Left renal pelvis (tissue), 4 donors: ENCODE data around the gene ERI3. TPM values are rescaled to one million over a fixed set of nuclear protein-coding genes. Genes with fewer than 3 reads are reported as not detected.

Experiments used
- DNase-seq, 4 donors: peaks; one replicate each; pipeline ENCODE4 v3.0.0-alpha.2; 2013; ENCODE audit warnings: low read depth in 4 of 4, low spot score in 3 of 4
- polyA plus RNA-seq, 4 donors: library from polyadenylated mRNA; unstranded; fragments of 120-200 nt; gene quantifications; one replicate each; pipeline ENCODE4 v1.2.1, GENCODE V29; 2013; ENCODE audit not compliant: insufficient read length in 4 of 4

Gene ERI3
- polyA plus RNA-seq, 4 donors: 51.9 to 92.9 (median 79.7) TPM

DNA sequence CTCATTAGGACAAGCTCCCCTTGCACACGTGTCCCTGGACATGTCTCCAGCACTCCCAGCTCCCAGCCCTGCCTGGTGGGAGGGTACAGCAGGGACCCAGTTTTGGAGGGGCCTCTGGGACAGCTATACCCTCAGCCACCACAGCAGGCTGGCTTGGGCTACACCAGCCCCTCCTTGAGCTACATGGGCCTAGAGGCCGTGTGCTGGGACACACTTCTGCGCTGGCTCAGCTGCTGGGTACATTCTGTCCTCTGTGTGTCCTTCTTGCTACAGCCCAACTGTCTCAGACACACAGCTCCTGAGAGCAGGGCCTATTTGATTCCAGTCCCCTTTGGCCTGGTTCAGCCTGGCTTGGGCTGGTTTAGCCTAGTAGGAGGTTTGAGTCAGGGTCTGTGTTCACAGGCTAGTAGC, 115.1 kb downstream of the ERI3 start:
- DNase-seq: no peak

DNA sequence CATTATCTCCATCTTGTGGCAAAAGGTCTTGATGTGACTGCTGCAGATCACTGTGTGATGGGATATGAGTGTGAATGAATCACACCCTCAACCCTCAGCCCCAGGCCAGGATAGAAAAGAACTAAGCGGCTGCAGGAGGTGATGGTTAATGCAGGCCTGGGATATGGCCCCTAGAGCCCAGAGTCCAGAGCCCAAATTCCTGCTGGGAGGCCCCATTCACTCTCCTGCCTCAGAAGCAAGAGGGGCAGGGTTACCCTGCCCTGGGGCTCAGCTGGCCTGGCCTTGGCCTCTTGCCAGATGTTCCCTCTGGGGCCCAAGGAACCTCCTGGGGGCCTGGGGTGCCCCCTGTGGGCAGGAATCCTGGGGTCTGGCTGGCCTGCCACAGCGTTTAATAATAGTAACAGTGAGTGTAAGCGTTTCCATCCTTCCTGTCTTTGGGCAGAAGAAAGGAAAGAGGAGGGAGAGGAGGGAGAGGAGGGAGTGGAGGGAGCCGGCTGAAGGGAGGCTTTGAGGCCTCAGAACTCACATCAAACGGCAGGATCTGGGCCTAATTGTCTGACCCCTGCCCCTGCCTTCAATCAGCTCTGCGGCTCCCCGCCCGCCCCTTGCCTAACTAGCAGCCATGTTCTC, 115.6 kb downstream of the ERI3 start:
- peak in 1 of 4 donors; percentile 24 for DNase-seq

DNA sequence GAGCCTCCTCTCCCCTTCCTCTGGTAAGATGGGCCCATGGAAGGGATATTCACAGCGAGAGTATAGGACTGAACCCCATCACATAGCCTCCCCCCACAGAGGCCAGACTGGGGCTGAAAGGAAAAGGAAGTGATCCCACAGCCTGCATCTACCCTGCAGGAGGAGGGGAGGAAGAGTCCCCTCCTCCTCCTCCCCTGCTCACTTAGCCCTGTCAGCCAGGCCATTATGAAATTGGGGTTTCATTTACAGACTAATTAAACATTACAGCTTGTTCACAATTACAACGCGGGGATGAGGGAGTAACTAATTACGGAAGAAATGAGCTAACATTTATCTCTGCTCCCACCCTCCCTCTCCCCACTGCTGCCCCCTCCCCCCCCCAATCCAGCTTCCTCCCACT, 116.4 kb downstream of the ERI3 start:
- DNase-seq: no peak

DNA sequence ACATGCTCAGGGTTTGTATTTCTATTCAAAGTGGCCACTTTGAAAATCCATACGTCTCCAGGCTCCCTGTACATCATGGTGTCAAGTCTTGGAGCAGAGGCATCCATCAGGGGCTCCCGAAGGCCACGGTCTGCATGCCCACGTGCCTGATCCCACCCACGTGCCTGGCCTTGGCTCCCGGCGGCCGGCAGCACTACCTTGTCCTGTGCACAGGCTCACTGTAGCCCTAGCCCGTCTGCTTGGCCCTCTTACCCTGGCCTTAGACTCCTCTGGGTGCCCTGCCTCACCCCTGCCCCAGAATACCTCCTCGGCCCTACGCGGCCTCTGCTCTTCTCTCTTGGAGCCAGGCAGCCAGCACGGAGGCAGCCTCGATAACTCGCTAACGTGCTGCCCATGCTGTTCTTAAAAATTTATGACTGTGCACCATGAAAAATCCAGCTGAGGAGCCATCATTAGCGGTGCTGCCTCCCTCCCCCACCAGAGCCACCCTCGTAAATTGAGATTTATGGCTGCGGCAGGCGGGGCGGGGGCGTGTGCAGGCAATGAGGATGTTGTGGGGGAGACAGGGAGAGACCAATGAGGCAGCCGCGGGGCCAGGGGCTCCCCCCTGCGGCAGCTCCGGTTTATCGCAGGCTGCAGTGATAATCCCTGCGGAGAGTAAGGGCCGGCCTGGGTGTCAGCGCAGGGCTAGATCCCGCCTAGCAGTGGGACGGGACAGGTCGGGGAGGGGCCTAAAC, 117.2 kb downstream of the ERI3 start:
- DNase-seq: peak in 3 of 4 donors; percentile 77 to 84 (median 80)

DNA sequence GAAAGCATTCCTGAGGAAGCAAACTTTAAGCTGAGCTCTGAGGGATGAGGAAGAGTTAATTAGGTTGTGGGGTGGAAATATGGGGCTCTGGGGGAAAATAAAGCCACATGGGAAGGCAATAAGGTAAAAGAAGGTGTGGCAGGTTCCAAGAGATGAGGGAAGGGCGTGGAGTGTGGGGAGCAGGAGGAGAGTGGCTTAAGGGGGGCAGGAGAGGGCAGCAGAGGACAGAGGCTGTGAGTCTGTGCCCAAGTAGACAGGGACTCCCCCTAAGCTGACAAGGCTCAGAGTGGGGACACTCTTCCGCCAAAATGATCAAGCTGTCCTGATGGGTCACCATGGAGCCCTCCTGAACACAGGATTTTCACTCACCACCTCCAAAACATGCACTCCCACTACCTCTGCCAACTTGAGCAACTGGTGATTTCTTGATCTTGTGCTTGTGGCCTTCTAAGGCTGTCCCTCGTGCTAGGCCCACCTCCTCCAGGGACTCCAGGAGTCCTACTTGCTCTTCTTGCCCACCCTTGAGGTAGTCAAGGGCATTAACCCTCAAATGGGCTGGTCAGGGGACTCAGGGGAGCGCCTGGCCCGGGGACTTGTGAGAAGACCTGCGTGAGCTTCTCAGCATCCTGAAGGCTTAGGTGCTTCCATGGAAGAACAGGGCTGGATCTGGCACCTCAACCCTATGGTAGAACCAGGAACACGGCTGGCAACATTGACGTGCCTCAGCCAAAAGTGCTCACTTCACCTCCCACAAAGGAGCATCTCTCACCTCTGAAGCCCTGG, 118.4 kb downstream of the ERI3 start:
- DNase-seq: no peak

DNA sequence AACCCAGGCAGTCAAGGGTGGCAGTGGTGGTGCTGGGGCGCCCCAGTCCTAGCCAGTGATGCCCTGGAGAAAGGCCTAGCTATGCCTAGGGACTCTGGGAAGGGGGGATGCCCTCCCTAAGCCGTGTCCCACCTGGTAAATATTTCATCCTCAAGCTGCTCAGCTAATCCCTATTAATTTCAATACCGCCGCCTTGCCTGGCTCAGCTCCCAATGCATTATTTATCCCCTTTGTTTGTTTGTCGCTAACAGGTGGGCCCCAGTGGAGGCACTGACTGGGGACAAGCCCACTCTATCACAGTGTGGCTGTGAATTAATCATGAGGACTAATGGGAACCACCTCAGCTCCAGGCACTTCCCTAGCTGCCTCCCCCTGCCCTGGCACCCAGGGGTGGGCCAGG, 119.2 kb downstream of the ERI3 start:
- DNase-seq: no peak

DNA sequence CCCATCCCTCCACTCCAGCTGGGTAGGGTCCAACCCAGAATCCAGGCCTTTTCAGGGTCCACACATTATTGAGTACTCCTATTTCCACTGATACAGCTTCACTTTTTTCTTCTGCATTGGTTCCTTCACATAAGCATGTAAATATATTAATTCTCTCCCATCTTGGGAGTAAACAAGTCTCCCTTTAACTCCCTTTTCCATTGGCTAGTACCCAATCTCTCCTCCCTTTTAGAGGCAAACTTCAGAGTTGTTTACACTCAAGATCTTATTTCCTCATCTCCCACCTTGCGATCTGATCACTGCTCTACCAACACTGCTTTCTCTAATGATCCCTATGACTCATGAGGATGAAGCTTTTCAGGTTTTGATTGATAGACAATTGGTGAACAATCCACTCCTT, 121.5 kb downstream of the ERI3 start:
- DNase-seq: no peak

DNA sequence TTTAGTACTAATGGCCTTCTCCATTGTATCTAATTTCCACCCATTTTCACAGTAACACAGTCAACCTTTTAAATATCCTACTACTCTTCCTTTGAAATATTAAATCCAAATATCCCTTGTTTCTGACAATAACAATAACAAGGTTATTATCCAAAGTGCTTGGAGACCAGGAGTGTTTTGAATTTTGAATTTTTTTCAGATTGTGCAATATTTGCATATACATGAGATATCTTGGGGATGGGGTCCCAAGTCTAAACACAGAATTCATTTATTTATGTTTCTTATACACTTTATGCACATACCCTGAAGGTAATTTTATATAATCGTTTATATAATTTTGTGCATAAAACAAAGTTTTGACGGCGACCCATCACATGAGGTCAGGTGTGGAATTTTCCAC, 124.3 kb downstream of the ERI3 start:
- DNase-seq: no peak

DNA sequence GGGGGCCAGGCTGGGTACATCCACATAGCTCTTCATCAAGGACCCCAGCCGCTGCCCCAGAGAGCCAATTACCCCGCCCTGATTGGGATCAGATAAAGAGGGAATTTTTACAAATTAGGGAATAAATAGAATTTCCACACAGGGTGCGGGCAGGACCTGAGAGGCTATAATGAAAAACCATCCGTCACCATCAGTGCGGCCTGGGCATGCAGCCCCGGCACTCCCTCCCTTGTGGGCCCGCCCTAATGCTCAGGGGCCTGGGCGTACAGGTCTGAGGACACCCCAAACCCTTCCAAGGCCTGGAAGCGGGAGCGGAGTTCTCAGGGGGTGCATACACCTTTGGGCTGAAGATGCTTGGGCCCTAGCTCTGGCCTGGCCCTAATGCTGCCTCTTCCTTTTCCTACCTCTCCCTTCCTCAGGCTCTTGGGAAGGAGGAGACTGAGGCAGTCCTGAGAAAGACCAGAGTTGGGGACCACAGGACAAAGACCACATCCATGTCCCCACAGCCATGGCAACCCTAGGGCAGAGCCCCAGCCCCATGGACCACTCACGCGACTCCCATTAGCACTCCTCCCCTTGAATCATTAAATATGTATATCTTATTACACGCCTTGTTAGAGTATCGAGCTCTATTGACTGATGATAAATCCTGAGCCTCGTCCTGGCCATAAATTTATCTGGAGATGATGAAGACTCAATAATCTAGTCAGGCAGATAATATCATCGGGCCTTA, 125.5 kb downstream of the ERI3 start:
- DNase-seq: no peak

DNA sequence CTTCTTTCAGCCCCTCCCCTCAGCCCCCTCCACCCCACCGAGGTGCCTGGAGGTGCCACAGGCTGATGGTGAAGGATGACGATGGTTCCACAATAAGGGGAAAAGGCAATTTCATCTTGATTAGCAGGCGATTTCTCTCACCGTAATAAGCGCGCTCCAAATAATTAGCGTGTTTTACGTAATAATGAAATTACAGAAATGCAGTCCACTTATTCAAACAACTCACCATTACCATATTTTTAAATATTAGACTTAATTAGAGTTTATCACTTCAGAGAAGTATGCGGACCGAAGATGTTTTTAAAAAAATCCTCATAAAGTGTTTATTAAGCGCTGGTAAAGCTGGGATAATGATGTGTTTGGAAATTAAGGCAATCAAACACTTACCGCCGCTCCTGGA, 126.8 kb downstream of the ERI3 start:
- DNase-seq: no peak

DNA sequence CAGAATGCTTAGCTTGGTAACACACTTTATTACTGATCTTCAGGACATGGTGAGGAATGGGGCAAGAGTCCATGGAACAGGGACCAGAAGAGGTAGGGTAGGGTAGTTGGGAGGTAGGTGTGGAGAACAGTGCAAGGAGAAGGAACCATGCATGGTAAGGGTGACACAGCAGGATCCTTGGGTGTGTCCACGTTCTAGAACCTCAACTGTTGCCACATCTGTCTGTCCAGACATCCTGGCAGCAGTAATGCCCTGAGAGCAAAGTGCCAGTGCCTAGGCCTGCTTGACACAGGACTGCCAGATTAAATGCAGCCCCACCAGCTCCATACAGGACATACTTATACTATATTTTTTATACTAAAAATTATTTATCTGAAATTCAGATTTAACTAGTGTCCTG, 127.8 kb downstream of the ERI3 start:
- no peak for DNase-seq

DNA sequence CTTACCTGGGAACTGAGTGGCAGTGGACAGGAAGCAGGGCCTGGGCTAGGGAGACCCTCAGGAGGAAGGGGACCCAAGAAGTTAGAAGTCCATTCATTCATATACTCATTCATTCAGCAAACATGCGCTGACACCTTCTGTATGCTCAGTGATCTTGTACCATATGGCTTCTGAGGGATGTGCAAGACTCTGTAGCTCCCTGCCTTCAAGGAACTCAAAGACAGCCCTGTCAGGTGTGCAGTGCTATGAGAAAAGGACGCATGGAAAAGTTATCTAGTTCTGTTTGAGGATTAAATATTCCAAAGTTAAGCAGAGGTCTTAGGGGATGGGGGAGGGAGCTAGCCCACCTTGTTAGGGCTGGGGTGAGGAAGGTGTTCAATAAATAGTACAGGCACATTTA, 129.3 kb downstream of the ERI3 start:
- no peak for DNase-seq

DNA sequence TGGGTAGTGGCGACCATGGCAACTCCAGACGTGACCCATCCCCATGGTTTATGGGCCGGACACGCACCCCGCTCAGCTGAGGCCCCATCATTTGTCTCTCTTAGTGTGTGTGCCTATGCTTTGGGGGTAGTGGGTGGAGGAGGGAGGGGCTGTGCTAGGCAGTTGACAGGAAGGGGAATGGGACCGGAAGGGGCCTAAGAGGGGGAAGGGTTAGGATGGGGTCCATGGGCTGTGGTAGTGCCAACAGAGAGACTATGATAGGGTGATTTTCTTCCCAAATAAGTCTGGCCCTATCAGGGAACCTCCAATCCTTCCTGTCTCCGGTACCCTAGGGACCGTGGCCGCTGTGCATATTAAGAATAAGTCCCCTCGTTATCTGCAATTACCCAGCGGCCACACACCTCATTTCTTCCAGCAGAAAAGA, 131.9 kb downstream of the ERI3 start:
- DNase-seq: no peak

DNA sequence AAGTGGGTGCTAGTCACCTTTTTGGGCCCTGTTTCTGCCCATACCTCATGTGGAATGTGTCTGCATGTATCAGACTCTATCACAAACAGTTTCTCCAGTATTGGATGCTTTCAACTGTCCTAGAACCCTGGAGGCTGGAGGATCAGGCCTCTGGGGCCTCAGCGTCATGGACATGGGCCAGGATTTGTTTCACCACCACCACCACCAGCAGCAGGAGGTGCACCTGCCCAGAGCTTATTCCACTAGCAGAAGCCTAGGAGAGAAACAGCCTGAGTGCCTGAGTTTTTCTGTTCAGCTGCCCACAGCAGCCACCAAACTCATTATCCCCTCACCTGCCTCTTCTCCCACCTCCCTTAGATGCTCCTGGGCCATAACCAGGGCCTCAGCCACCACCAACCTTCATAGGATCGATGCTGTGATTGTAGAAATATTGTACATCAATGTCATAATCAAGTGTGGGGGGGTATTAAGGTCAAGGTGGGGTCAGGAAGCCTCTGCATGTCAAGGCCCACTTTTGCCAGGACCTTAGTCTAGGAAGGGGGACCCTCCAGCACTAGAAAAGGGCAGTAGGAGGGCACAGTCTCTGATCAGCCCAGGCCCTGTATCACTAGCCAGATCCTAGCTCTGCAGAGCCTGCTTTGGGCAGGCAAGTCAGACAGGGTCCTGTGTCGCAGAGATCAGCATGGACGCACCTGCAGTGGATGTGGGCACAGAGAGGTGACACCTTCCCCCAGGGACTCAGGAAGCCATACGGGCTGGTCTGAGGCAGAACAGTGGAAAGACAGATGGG, 132.5 kb downstream of the ERI3 start:
- no peak for DNase-seq

DNA sequence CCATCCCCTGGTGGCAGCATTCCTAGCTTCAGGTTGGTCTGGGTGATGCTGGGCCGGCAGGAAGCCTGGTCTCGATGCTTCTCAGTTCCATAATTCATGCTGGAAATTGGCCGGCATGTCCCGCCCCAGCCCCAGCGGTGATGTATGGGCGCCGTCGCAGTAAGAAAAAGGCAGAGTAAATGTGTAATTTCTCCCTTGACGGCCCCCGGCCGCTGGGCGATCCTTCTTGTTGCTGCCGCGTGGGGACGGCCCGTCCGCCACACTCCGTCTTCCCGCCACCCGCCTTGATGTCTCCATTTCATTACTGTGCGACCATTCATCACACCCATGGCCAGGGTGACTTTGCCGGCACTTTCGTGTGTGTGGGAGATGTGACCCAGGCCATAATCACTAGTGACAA, 133.3 kb downstream of the ERI3 start:
- no peak for DNase-seq

DNA sequence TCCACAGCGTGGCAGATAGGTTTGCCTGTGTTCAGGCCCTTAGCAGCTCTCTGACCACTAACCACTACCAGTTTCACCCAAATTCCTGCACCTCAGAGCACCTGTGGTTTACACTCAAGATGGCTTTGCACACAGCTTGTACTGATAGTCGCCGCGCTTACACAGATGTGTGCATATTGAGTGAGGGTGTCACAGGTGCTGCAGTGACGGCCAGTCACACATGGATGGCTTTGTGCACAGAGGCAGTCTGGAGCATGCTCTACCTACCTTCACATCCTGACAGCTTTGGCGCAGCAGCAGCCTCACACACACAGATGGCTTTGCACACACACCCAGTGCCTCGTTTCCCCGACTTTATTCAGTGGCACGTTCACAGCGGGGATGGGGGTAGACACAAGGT, 134.3 kb downstream of the ERI3 start:
- no peak for DNase-seq

DNA sequence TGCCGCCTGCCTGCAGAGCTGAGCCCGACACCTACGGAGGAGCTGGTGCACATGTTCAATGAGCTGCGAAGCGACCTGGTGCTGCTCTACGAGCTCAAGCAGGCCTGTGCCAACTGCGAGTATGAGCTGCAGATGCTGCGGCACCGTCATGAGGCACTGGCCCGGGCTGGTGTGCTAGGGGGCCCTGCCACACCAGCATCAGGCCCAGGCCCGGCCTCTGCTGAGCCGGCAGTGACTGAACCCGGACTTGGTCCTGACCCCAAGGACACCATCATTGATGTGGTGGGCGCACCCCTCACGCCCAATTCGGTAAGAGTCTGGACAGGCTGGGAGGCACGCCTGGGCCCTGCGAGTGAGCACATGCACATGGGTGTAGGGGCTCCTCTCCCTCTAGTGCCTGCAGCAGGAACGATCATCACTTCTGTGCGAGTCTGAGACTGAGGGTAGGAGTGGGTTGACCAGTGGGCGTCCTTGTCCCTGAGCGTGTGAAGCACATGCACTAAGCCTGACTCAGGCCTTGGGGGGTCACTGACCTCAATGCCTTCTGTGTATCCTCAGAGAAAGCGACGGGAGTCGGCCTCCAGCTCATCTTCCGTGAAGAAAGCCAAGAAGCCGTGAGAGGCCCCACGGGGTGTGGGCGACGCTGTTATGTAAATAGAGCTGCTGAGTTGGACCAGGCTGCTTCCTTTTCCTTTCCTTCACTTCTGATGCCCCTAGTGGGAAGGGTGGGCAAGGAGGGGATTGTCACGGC, 134.9 kb downstream of the ERI3 start:
- DNase-seq: no peak

DNA sequence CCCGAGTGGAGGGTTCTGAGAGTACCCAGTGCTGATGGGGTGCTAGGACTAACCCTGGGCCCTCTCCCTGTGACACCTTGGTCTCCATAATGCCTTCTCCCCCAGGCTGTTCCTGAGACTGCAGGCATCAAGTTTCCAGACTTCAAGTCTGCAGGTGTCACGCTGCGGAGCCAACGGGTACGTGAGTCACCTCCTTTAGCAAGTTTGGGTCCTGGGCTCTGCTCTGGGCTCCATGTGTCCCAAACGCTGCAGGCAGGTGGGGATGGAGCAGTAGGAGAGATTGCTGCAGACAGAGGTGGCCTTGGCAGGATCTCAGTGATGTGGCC, 135.8 kb downstream of the ERI3 start:
- DNase-seq: no peak

DNA sequence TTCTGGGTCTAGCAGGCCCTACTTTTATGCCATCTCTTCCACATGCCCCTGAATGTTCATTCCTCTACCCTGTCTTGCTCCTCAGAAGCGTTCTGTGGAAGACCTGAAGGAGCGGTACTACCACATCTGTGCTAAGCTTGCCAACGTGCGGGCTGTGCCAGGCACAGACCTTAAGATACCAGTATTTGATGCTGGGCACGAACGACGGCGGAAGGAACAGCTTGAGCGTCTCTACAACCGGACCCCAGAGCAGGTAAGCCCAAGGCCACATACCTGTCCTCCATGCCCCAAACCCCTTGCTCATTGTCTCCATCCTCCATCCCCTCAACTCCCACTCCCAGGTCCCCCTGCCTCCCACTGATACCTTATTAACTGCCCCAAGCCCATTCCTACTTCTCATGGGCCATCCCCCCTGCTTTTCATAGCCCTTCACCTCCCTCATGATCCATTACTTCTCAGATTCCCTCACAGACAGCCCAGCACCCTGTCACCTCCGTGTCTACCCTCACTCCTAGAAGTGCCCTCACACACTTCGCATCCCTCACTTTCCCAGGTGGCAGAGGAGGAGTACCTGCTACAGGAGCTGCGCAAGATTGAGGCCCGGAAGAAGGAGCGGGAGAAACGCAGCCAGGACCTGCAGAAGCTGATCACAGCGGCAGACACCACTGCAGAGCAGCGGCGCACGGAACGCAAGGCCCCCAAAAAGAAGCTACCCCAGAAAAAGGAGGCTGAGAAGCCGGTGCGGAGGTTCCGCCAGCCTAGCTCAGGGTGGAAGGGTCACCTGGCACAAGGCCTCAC, 136.4 kb downstream of the ERI3 start:
- no peak for DNase-seq
